MG63 (cell line): Measurements from ENCODE around the gene GNG14. TPM values are rescaled to one million over a fixed set of nuclear protein-coding genes. Genes with fewer than 3 reads are reported as not detected.
"Not testable (repeated sequence)": the region's sequence is repeated elsewhere in the genome, so short reads cannot be mapped to it uniquely, and the experiment has no call there.

ENCODE experiments used
- DNase-seq: peaks from one replicate; pipeline ENCODE4 v3.0.0-alpha.2; 2020
- H3K27me3 ChIP-seq: fragments of 250-450 bp; sonication (Bioruptor Pico); 2 replicates; pipeline ENCODE4 v1.5.1; 2020; ENCODE audit warnings: mild to moderate bottlenecking, moderate library complexity
- H3K36me3 ChIP-seq: fragments of 250-450 bp; sonication (Bioruptor Pico); 2 replicates; pipeline ENCODE4 v1.5.1; 2020; ENCODE audit warnings: mild to moderate bottlenecking, moderate library complexity
- H3K4me3 ChIP-seq: fragments of 250-450 bp; sonication (Bioruptor Pico); 2 replicates; pipeline ENCODE4 v1.5.1; 2020; ENCODE audit warnings: mild to moderate bottlenecking, moderate library complexity
- H3K9me3 ChIP-seq: fragments of 250-450 bp; sonication (Bioruptor Pico); 2 replicates; pipeline ENCODE4 v1.5.1; 2020; ENCODE audit warnings: mild to moderate bottlenecking, moderate library complexity
- total RNA-seq: library from RNA; depleted of rRNA; stranded (reverse); fragments of >200 nt; shearing (Covaris generic); gene quantifications from 2 replicates; pipeline ENCODE4 v1.2.3, GENCODE V29; 2014; ENCODE audit warnings: low replicate concordance

Gene GNG14
- total RNA-seq, 1 experiment from 2014 or later, result not detected

DNA sequence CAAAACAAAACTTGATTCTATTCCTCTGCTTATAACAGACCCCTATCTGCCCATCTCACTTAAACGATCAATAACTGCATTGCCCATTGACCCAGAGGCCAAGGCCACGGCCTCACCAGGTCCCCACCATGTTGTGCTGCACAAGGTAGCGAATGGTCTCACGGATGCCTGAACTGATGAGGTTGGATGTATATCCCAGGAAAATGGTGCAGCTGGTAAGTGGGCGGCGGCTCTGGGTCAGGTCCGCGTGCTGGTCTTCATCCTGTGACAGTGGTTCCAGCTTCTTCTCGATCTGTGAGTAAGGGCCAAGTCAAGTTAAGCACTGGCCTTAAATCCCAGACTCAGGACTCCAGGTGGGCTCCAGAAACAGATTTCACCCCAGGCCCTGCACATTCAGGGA, 7.8 kb upstream of the GNG14 start:
- peaks cover 52% of the 10 kb centered on the region for H3K36me3 ChIP-seq
- DNase-seq, result no peak
- no peaks in the 10 kb centered on the region for H3K27me3 ChIP-seq
- H3K9me3 ChIP-seq, result no peaks in the 10 kb centered on the region
- no peak overlapping the region for H3K4me3 ChIP-seq

DNA sequence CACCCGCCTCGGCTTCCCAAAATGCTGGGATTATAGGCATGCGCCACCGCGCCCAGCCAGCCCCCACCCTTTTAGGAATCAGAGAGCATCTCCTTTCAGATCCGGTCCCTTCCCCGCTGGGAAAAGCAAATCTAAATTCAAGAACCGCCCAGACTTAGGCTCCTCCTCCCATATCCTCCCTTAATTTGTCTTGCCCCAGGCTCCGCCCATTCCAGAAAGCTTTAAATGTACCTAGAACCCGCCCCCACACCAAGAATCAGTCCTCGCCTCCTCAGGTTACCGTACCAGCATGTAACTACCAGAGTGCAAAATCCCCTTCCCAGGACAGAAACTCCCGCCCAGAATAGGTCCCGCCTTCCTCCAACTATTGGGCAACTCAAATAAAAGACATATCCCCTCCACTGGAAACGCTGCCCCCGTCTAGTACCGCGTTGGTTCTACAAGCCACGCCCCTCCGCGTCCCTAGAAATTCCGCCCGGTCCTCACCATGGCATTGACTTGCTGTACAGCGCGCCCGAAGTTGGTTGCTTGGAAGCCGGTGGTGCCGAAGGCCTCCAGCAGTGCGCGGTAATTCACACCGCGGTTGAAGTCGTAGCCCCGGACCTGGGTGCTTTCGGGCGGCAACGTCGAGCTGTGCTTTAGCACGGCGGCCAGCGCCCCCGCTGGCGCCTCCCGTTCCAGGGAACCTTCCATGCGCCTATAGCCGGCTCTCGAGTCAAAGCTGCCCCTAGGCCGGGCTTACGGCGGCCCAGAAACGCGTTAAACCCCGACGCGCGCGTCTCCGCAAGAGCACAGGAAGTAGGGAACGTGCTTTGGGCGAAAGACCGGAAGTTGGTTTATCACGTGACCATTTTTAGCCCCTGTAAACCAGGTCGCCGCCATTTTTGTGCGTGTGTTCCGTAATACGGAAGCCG, 6.5 kb upstream of the GNG14 start, which contains the start of gene DHPS:
TSS of gene DHPS (minus strand) at position 807 of the 914 bp plus-strand sequence. CDS start at position 693, 114 bp downstream.
- H3K4me3 ChIP-seq, result peak within 1 kb of the TSS; percentile 94
- peak; percentile 98 for DNase-seq
- no peaks in the 10 kb centered on the region for H3K27me3 ChIP-seq
- H3K36me3 ChIP-seq, result peaks cover 40% of the 10 kb centered on the region
- no peaks in the 10 kb centered on the region for H3K9me3 ChIP-seq

DNA sequence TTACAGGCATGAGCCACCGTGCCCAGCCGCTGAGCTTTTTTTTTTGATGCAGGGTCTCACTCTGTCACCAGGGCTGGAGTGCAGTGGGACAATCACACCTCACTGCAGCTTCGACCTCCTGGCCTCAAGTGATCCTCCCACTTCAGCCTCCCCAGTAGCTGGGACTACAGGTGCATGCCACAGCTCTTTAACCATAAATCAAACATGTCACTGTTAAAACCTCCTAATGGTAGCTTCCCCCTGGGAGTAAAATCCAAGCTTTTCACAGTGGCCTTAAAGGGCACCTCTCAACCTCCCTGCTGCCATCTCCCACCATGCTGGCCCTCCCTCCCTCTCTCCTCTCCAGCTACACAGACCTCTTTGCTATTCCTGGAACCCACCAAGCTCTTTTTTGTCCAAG, 2.0 kb upstream of the GNG14 start:
- Histone ChIP-seq H3K36me3 (peaks cover 22% of the 10 kb centered on the region), H3K9me3 (no peaks in the 10 kb centered on the region), H3K4me3 (no peak overlapping the region), H3K27me3 (no peaks in the 10 kb centered on the region)
- no peak for DNase-seq

DNA sequence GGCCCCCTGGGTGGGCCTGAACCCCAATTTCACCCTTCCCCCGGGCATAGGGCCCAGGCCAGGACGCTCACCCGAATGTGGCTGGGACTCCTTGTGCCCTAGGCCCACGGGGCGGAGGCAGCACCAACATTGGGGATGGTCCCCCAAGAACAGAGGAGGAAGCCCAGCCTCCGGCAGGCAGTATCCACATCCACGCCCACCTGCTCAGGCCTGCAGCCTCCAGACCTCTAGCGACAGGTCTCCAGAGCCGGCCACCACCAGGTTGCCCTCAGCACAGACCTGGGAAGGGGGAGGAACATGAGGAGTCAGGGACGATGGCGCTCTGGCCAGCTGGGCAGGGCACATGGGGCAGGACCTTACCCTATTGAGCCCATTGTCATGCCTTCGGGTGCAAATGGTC, 1.2 kb downstream of the GNG14 start:
- no peaks in the 10 kb centered on the region for H3K27me3 ChIP-seq
- DNase-seq, result no peak
- H3K36me3 ChIP-seq, result peaks cover 28% of the 10 kb centered on the region

DNA sequence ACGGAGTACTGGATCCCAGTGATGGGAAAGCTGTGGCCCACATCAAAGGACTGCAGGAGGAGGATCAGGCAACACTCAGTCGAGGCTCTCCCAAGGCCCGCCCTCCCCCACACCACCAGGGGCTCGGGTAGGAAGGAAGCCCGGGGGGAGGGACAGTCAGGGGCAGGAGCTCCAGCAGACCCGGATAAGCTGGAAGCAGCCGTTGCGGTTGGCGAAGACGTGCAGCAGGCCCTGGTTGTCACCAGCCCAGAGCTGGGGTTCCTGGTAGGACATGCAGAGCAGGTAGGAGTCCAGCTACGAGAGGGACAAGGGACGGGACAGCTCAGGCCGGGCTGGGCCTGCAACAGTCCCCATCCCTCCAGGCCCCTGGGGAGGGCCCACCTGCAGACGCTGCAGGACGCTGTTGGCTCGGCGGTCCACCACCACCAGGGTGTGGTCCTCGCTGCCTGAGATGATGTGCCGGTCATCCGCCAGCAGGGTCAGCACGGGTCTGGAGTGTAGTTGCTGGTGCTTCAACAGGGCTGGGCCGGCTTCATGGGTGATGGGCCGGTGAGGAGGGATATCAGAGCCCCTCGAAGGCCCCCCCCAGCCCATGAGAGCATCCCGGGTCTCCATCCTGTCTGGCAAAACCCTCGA, 1.9 kb downstream of the GNG14 start:
- no peak for DNase-seq
- H3K27me3 ChIP-seq, result no peaks in the 10 kb centered on the region
- H3K9me3 ChIP-seq, result no peaks in the 10 kb centered on the region

More for the DNA sequence above, 1.2 kb downstream of the GNG14 start:
- H3K9me3 ChIP-seq, result no peaks in the 10 kb centered on the region
- H3K4me3 ChIP-seq, result no peak overlapping the region

DNA sequence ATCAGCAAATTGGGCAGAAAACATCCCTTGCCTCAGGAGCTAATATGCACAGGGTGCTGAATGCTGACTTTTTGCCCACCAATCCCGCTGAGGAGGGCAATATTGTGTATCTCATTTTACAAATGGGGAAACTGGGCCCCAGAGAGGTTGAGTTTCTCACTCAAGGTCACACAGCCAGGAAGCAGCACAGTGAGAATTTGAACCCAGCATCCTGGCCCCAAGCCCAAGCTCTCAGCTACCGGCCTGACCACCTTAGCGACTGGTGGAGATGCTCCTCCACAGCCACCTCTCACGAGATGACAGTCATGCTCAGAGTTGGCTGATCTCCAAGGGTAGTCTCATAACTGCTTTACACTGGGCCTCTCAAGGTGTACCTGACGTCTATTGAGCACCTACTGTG, 5.2 kb downstream of the GNG14 start:
- no peaks in the 10 kb centered on the region for H3K27me3 ChIP-seq
- H3K9me3 ChIP-seq, result no peaks in the 10 kb centered on the region
- H3K36me3 ChIP-seq, result peaks cover 31% of the 10 kb centered on the region
- no peak for DNase-seq
- H3K4me3 ChIP-seq, result no peak overlapping the region

More for the DNA sequence above, 1.9 kb downstream of the GNG14 start:
- Histone ChIP-seq H3K4me3 (no peak overlapping the region), H3K36me3 (peaks cover 28% of the 10 kb centered on the region)

DNA sequence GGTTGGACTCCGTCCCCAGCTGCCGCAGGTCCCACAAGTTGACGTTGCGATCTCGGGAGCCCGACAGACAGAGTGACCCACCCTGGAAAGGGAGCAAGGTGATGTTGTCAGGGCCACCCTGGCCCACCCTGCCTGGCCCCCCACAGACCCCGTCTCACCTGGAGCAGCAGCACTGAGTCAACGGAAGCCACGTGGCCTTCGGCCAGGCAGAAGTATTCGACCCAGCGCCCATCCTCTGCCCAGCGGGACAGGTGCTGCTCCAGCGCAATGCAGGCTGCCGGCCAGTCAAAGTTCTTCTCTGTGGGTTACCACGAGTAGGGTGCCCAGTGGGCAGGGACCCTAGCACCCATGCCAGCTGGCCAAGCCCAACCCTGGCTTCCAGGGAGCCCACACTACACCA, 6.8 kb downstream of the GNG14 start:
- DNase-seq, result no peak
- no peaks in the 10 kb centered on the region for H3K27me3 ChIP-seq
- H3K9me3 ChIP-seq, result no peaks in the 10 kb centered on the region
- no peak overlapping the region for H3K4me3 ChIP-seq
- peaks cover 32% of the 10 kb centered on the region for H3K36me3 ChIP-seq

DNA sequence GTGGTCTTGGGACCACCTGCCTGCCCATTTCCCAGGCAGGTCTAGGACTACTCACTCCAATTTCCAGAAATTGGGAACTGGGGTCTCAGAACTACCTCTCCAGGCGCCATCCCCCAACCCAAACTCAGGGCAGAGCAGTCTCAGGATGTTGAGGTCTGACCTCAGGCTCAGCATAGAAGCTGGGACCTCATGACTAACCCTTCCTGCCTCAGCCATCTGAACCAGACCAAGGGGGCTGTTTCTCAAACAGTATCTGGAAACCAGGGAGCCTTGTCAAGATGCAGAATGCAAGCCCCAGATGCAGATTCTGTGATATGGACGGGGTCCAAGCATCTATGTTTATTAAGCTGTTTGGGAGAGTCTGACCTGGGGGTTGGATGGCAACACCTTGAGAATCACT, 7.3 kb downstream of the GNG14 start:
- DNase-seq, result no peak
- Histone ChIP-seq H3K4me3 (peak overlapping the region; percentile 82), H3K36me3 (peaks cover 34% of the 10 kb centered on the region), H3K27me3 (no peaks in the 10 kb centered on the region), H3K9me3 (no peaks in the 10 kb centered on the region)

DNA sequence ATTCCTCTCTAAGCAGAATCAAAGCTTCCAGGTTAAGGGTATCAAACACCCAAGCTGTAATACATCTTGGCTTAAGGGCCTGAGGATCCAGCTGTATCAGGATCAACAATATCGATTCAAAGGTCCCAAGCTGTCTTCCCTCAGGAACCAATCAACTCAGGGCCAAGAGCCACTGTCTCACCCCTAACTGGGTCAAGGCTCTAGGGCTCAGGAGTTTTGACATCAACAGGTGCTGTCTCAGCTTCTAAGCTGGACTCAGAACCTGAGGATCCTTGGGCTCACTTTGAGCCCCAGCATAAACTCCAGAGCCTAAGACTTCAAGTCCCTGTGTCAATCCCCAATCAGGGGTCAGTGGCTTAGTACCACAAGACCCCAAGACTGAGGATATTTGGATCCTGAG, 7.7 kb downstream of the GNG14 start:
- Histone ChIP-seq H3K27me3 (no peaks in the 10 kb centered on the region), H3K36me3 (peaks cover 37% of the 10 kb centered on the region), H3K4me3 (peak overlapping the region; percentile 82), H3K9me3 (no peaks in the 10 kb centered on the region)
- DNase-seq, result no peak

DNA sequence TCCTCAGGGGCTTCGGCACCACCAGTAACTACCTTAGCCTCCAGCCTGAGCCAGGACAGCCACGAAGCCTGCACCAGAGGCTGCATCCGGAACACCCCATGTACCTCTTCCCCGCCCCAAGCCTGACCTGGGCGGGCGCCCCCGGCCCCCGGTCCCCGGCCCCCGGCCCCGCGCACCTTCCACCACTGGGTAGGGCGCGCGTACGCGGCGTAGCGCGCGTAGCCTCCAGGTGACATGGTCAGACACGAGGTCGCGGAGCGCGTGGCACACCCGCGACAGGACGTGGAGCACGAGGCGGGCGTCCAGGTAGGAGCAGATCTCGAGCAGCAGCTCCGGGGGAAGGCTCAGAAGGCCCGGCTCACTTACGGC, 8.2 kb downstream of the GNG14 start:
- no peaks in the 10 kb centered on the region for H3K9me3 ChIP-seq
- no peak for DNase-seq
- H3K27me3 ChIP-seq, result no peaks in the 10 kb centered on the region
- peaks cover 41% of the 10 kb centered on the region for H3K36me3 ChIP-seq
- H3K4me3 ChIP-seq, result peak overlapping the region; percentile 82

DNA sequence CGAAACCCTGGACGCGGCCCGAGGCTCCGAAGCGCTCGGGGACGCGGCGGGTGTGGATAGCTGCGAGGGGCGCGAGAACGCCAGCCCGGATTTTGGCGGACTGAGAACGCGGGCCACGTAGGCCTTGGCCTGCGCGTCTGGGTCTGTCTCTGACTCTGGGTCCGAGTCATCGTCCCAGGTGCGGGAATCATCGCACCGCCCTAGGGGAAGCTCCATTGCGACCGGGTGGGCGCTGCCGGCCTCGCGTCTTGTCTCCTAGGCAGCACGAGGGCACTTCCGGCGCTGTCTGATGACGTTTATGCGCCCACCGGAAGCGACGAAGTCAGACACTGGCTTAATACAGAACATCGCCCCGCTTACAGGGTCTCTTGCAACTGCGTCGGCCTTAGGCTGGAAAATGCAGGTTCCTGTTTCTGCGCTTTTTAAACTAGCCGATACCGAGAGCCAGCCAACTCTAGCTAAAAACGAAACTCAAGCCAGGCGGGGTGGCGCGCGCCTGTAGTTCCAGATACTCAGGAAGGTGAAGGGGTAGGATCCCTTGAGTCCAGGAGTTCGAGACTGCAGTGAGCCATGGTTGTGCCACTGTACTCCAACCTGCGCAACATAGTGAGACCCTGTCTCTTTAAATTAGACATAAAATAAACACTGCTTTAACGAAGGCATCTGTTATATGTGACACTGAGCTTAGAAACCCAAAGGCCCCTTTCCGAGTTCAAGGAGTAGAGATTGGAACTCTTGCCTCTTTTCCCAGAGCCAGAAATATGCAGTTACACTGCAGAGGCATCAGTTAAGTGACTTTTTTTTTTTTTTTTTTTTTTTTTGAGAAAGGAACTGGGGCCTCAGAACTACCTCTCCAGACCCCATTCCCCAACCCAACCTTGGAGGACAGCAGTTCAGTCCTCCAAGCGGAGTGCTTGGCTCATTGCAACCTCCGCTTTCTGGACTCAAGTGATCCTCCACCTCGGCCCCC, 8.9 kb downstream of the GNG14 start, which contains the start of gene FBXW9:
TSS of gene FBXW9 (minus strand) at position 266 of the 970 bp plus-strand sequence. CDS start at position 216, 50 bp downstream.
- Histone ChIP-seq H3K4me3 (peak within 1 kb of the TSS; percentile 82), H3K36me3 (peaks cover 48% of the 10 kb centered on the region), H3K27me3 (no peaks in the 10 kb centered on the region), H3K9me3 (no peaks in the 10 kb centered on the region)
- peak; percentile 98 for DNase-seq

DNA sequence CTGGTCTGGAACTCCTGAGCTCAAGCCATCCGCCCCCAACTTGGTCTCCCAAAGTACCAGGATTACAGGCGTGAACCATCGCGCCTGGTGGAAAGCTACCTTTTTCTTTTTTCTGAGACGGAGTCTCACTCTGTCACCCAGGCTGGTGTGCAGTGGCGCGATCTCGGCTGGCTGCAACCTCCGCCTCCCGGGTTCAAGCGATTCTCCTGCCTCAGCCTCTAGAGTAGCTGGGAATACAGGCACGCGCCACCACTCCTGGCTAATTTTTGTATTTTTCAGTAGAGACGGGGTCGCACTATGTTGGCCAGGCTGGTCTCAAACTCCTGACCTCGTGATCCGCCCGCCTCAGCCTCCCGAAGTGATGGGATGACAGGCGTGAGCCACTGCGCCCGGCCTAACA, 9.6 kb downstream of the GNG14 start:
- H3K27me3 ChIP-seq, H3K9me3 ChIP-seq, DNase-seq: not testable (repeated sequence)
- peaks cover 55% of the 10 kb centered on the region for H3K36me3 ChIP-seq
- peak overlapping the region; percentile 82 for H3K4me3 ChIP-seq

DNA sequence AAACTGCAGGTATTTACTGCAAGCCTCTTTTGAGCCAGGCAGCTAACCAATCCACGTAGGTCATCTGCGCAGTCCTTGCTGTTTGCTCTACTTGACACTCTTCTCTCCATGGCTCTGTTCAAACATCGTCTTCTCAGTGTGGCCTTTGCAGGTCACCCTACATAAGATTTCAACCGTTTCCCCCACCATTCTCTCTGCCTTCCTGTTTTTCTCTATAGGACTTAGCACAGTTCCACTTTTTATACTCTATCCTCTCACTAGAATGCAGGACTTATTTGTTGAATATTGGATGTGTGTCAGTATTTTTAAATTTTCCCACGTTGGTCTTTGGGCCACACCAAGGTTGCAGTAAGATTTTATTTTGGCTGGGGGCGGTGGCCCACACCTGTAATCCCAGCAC, 10.3 kb downstream of the GNG14 start:
- H3K4me3 ChIP-seq, result no peak overlapping the region
- no peaks in the 10 kb centered on the region for H3K9me3 ChIP-seq
- H3K36me3 ChIP-seq, result peaks cover 56% of the 10 kb centered on the region
- H3K27me3 ChIP-seq, result no peaks in the 10 kb centered on the region
- no peak for DNase-seq

DNA sequence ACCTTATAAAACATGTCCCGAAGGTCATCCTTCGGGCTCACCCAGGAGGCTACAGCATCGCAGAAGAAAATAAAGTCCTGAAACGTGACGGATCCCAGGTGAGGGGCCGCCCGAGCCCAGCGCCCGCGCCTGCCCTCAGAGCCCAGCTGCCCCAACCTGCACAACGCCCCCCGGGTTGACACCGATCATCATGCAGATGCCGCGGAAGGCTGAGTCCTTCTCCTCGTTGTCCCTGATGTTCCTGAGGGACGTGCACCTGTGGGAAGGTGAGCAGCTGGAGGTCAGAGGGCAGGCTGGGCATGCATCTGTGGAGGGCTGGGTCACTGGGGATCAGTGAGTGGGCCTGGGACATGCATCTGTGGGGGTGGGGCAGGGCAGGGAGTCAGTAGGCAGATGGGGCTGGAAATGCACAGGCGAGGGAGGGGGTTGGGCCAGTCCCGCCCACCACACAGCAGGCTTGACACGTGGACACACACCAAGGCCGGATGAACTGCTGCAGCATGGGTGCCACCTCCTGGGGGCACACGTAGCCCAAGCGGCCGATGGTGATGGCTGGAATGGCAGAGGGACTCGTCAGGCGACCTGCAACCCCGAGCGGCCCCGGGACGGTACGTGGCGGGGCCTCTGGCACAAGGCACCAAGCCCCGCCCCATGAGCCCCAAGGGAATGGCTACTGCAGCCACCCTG, 13.9 kb downstream of the GNG14 start:
- Histone ChIP-seq H3K9me3 (no peaks in the 10 kb centered on the region), H3K4me3 (no peak overlapping the region), H3K36me3 (peaks cover 91% of the 10 kb centered on the region), H3K27me3 (no peaks in the 10 kb centered on the region)
- no peak for DNase-seq

DNA sequence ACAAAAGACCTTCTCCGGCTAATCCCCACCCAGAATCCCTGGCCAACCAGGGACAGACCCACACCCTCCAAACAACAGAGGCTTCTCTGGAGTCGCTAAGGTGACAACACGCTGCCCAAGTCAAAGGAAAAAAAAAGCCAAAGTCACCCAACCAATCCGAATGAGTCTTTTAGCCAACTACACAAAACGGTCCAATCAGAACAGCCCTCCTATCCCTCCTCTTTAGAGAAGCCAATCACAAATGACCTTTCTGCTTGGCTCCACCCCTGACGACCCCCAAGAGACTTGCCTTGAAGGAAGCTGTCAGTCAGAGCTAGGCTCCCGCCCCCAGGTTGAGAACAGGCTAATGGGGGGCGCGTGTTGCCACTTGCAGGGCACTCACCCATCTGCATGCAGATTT, 15.2 kb downstream of the GNG14 start:
- Histone ChIP-seq H3K4me3 (no peak overlapping the region), H3K36me3 (peaks cover 96% of the 10 kb centered on the region), H3K9me3 (no peaks in the 10 kb centered on the region), H3K27me3 (no peaks in the 10 kb centered on the region)
- peak; percentile 71 for DNase-seq

DNA sequence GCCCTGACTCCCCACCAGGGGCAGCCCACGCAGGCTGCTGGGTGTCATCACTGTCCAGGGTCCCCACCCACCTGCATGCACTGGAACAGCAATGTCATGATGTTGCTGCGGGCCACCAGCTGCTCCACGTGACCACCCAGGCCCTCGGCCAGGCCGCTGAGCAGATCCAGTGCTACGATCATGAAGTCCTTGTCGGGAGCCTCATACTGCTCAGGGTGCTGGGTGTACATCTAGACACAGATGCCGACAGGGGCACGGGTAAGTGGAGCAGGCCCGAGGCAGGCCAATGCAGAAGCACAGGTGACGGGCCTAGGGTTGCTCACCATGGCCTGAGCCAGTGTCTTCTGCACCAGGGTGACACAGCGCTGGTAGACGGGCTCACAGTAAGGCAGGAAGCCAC, 17.4 kb downstream of the GNG14 start:
- Histone ChIP-seq H3K36me3 (peaks cover 98% of the 10 kb centered on the region), H3K4me3 (no peak overlapping the region), H3K27me3 (no peaks in the 10 kb centered on the region), H3K9me3 (no peaks in the 10 kb centered on the region)
- DNase-seq, result no peak
